ENCODE results near the gene LAMB4. TPM values are rescaled to one million over a fixed set of nuclear protein-coding genes. Genes with fewer than 3 reads are reported as not detected.

LAMB4 gene
- polyA plus RNA-seq, 3 donors: 1.5 to 3.9 (median 2.7) TPM

DNA sequence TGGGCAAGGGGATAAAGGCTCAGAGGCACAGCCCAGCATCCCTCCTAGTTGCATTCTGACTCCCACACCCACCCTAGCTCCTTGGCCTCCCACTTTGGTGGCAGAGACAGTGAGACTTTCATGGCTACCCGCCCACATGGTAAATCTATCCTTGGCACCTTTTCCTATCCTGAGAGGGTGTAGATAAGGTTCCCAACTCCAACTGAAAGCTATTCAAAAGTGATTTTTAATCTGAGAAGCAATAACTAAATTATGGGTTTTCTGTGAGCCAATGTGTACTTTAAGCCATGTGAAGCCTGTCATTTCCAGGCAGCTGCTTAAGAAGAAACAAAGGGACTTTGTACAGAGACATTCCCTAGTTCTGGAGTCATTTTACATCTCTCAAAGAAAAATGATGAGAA, 136.3 kb downstream of the LAMB4 start:
- no peak for DNase-seq (ENCODE audit: extremely low read depth in 1 of 11, low read depth in 9 of 11, low spot score in 4 of 11)

DNA sequence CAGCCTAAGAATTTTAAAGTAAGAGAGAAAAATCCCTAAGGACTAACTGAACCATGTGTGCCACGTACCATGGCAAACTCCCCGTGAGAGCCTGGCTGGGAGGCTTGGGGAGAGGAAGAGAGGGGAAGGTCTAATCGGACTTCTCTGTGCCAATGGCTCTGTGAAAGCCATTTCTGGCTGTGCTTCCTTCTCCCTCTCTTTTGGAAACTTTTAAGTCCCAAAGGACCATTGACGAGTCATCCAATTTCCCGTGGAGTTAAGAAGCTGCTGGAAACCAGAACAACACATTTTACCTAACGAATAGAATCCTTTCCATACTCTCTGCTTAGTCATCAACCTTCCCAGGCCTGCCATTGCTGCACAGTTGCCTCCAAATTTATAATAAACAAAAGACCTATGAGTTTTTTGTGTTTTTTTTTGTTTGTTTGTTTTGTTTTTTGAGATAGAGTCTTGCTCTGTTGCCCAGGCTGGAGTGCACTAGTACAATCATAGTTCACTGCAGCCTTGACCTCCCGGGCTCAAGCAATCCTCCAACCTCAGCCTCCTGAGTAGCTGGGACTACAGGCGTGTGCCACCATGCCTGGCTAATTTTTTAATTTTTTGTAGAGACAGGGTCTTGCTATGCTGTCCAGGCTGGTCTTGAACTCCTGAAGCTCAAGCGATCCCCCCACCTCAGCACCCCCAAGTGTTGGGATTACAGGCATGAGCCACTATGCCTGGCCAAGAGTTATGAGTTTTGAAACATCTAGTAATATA, 140.4 kb downstream of the LAMB4 start:
- no peak for DNase-seq (ENCODE audit: extremely low read depth in 1 of 11, low read depth in 9 of 11, low spot score in 4 of 11)

DNA sequence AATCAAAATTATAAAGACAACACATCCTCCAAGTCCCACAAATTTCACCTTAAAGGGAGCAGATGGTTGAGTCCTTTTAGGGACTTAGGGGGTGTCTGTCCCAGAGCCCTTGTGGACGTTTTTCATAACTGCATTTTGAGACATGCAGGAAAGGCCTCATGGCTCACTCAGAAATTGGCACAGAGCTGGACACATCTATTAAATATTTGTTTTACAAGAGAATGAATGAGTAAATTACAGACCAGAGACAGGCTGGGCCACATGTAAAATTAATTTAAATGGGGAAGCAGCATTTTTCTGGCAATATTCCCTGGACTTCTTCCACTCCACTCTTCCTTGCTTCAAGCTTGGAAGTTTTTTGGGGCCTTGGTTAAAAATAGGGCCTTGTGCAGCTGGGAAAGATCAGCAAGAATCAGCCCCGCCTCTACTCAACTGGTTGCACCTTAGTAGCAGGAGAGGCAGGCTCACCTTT, 147.2 kb downstream of the LAMB4 start:
- peak in 4 of 11 donors; percentile 44 to 74 (median 68) for DNase-seq (ENCODE audit: extremely low read depth in 1 of 11, low read depth in 9 of 11, low spot score in 4 of 11)

DNA sequence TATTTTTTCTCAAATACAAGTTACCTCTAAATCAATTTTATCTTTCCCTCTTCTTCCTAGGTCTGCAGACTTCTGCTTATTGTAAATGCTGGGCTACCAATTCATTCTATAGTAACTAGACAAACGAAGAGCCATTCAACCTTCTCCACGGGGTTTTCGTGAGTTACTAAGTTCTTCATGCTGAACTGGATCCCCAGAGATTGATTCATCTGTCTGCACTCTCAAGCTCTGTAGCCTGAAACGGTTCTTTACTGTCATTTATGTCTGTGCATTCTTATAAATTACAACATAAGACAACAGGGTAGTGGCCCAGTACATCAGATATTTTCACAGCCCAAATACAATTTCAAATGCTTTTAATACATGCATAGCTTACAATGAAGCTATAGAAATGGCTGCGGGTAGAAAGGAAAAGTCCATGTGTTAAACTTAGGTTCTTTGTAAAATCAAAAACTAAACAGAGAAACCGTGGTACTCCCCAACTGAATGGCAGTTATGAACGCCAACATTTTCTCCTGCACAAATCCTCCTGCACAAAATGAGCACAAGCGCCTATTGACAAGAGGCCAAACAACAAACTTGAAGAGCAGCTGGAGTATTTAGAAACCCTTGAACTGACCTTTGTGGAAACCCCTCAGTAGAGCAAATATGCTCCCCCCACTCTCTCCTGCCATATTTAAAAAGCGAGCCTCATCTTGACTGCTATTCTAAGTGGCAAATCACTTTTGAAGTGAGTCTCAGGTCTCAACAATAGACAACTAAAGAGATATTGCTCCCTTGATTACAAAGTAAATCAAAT, 147.9 kb downstream of the LAMB4 start:
- DNase-seq (ENCODE audit: extremely low read depth in 1 of 11, low read depth in 9 of 11, low spot score in 4 of 11): no peak

DNA sequence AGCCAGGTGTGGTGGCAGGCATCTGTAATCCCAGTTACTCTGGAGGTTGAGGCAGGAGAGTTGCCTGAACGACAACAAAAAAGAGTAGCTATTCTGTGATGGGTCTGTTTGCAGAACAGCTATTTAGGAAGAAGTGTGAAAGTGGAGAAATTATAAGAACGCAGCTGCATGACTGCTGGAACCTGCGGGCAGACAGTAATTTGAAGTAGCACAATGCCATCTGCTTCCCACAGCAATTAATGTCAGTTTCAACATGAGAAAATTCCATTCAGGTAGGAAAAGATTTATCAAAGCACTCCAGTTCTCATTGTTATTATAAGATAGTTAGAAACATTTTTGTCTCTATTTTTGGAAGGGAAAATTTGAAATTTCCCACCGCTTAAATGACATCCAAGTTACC, 148.7 kb downstream of the LAMB4 start:
- DNase-seq (ENCODE audit: extremely low read depth in 1 of 11, low read depth in 9 of 11, low spot score in 4 of 11): no peak

DNA sequence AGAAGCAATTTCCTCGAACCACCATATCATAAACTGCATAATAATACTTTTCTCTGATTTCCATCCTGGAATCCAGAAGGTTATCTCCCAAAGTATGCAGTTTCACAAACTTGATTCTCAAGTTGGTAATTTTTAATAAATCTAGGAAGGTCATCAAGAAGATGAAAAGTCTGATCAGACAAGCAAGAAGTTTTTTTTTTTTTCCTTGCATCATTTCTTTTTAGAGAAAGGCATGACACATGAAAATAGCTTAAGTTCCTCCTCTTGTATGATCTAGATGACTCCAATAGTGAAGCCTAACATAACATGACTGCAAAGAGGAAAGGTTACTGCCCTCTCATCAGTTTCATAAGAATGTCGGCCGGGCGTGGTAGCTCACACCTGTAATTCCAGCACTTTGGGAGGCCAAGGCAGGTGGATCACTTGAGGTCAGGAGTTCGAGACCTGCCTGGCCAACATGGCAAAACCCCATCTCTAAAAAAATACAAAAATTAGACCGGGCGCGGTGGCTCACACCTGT, 149.4 kb downstream of the LAMB4 start:
- DNase-seq (ENCODE audit: extremely low read depth in 1 of 11, low read depth in 9 of 11, low spot score in 4 of 11): no peak

DNA sequence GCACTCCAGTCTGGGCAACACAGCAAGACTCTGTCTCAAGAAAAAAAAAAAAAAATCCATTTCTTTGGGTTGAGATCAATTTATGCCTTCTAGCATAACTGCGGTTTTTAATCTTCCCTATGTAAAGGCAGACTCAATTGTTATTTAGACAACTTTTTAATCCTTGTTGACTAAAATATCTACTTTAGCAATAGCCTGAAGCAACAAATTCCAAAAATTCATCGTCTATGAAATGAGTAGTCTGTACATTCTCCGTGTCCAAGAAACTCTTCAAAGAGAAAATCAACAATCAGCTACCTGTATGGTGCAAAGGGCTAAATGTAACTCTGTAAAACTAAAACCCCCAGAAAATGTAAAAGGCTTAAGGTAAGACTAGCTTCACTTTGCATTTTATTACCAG, 150.0 kb downstream of the LAMB4 start:
- no peak for DNase-seq (ENCODE audit: extremely low read depth in 1 of 11, low read depth in 9 of 11, low spot score in 4 of 11)

DNA sequence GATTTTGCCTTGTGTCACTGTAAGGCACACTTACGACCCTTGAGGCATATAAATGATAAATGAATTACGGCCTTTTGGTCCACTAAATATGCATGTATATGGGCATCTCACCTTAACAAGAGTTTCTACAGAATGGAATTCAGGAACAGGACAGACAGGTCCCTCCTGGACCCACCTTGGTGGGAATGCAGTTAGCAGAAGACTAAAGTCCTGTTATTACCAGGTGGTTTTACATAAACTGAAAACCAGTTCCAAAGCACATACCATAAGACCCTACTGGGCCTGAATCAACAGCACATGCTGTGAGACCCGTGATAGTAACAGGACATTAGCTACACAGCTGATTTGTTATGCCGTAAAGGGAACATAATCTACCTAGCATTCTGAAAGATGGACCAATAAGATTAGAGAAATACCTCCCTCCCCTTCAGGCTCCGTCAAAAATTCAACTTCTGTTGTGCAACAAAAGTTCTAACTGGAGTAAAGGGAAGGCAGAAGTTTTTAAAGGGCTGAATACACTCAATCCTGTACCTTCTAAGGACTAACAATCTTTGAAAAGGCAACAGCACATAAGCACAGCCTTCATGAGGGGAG, 151.2 kb downstream of the LAMB4 start:
- DNase-seq (ENCODE audit: extremely low read depth in 1 of 11, low read depth in 9 of 11, low spot score in 4 of 11): no peak

DNA sequence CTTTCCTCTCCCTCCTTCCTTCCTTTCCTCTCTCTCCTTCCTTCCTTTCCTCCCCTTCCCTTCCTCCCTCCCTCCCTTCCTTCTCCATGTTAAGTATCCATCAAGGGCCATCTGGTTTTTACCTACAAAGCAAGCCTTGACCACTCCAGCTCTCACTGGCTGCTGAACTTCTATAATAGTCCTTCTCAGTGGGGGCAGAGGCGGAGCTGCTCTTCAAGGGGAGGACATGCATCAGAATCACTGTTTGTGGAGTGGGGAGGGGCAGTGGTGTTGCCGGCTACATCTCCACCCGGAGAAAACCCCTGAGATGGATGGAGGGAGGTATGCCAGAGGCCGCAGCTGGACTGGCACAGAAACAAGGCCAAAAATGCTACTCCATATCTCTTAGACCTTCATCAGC, 153.1 kb downstream of the LAMB4 start:
- DNase-seq (ENCODE audit: extremely low read depth in 1 of 11, low read depth in 9 of 11, low spot score in 4 of 11): no peak

DNA sequence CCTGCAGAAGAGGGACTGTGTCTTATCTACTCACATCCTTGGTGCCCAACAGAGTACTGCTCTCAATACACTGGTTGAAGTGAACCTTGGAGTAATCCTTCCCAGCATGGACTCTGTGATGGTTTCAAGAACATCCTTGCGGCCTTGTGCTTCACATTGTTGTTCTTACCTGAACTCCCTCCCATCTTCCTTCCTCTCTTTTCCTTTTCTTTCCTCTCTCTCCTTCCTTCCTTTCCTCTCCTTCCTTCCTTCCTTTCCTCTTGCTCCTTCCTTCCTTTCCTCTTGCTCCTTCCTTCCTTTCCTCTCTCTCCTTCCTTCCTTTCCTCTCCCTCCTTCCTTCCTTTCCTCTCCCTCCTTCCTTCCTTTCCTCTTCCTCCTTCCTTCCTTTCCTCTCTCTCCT, 153.5 kb downstream of the LAMB4 start:
- no peak for DNase-seq (ENCODE audit: extremely low read depth in 1 of 11, low read depth in 9 of 11, low spot score in 4 of 11)

DNA sequence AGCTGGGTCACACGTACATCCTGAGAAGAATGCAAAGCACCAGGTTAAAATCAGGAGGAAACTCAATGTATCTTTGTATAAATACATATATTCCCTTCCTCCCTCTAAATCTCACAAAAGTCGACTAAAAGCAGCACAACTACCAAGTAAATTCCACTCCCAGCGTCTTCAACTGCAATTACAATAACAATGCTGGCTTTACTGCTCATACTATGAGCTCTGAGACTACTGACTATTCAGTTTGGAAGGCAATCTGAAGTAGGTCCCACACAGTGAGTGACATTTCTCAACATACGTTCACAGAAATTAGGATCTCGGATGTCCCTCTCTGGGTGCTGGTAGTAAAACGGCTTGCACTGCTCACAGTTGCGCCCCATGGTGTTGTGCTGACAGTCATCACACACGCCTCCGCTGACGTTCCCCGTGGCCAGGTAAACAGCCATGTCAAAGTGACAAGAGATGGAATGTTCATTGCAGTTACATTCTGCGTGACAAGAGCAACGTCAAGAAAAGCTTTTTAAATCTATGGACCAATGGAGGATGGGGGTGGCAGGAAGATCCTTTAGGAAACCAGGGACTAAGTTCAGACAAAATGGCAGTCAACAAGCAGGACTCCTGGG, 154.7 kb downstream of the LAMB4 start:
- DNase-seq (ENCODE audit: extremely low read depth in 1 of 11, low read depth in 9 of 11, low spot score in 4 of 11): no peak

DNA sequence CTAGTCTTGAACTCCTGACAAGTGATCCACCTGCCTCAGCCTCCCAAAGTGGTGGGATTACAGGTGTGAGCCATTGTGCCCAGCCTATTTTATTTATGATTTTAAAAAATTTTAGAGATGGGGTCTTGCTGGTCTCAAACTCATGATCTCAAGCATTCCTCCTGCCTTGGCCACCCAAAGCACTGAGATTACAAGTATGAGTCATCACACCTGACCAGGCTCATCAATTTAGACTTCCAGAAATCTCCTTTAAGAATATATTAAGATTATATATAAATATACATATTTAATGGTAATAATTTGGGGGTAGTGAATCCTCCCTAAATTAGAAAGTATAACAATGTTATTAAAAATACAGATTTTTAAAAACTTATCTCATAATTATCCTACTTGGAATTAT, 156.3 kb downstream of the LAMB4 start:
- no peak for DNase-seq (ENCODE audit: extremely low read depth in 1 of 11, low read depth in 9 of 11, low spot score in 4 of 11)

Other genes with a start within 250 kb of the LAMB4 start
- gene DLD, start 239.2 kb downstream of the LAMB4 start, polyA plus RNA-seq (ENCODE audit: insufficient read length in 3 of 3): 100 to 1,000 TPM; 106 to 125 (median 118) TPM
- 100 to 1,000 TPM; 622 to 760 (median 744) TPM for gene LAMB1, start 127.2 kb downstream of the LAMB4 start, polyA plus RNA-seq (ENCODE audit: insufficient read length in 3 of 3)